HG02970 (cell line): ENCODE results near the gene NEK6.

Experiments used
- ATAC-seq: cut with Tn5 transposase; IDR thresholded peaks from one replicate; pipeline ENCODE4 v1.9.1; 2021; ENCODE audit warnings: mild to moderate bottlenecking, moderate library complexity, moderate number of reproducible peaks; ENCODE audit not compliant: unreplicated experiment, low FRiP score

Gene NEK6

DNA sequence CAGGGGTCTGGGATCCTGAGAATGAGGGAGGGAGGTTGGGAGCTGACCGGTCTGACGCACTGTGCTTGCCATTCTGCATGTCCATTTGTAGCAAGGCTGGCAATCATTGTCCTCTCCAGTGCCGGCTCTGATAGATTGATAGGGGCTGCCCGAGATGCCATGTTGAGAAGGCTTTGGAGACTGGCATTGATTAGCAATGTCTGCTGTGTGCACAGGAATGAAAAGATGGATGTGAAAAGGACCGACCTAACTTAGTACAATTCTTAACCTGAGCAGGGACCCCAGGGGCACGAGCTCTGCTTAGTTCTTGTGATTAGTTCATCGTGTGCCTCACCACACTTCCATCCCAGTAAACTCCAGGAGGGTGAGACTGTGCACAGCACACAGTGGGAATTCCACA is 17.0 kb downstream of the NEK6 start:
- no peak for ATAC-seq

DNA sequence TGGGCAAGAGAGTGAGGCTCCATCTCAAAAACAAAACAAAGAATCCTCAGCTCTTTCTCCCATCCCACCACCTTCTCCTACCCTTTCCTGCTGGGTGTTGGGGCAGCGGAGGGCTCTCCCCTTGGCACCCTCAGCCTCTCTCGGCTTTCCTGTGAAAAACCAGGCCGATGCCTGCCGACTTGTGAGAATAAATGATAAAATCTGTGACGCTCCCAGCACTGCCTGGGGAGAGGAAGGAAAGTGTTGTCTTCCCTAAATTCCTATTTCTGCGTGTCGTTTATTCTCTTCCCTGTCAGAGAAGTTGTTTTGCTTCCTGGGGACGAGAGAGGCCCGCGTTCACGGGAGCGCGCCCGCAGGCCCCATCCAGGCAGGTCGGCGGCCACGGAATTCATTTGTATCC is 19.7 kb downstream of the NEK6 start:
- no peak for ATAC-seq

DNA sequence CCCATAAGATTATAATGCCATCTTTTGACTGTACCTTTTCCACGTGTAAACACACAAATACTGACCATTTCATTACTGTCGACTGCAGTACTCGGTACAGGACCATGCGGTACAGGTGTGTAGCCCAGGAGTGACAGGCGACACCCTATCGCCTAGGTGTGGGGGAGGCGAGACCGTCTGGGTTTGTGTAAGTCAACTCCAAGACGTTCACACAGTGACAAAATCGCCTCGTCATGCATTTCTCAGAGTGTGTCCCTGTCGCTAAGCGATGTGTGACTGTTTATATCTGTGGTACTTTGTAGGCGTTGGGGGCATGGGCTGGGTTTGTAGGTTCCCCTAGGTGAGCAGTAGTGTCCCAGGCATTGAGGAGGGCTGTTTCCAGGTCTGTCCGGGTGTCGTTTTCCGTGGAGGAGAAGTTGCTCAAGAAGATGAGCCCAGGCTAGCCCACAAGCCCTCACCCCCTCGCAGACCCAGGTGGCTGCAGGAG is 20.3 kb downstream of the NEK6 start:
- ATAC-seq = no peak

DNA sequence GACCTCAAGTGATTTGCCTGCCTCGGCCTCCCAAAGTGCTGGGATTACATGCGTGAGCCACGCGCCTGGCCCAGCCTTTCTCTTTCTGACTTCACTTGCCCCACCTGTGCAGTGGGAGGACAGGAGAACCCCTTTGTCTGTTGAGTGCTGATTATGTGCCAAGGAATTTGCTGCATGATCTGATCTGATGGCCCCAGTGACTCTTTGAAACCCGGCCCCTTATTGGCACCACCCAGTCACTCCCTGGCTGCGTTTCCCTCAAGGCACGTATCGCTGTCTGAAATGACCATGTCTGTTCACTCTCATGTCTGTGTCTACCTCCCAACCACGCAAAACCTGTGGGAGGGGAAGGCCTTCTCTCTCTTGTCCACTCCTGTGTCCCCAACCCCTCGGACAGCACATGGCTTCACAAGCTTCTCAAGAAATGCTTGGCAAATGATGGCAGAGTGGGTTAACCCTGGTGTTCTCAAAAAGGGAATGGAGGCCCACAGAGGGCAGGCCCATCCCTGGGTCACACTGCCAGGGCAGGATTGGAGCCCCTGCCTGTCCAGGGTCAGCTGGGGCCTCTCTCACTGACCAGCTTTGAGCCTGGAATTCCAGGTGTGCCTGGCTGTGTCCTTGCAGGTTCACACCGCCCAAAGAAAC is 21.9 kb downstream of the NEK6 start:
- ATAC-seq = no peak

DNA sequence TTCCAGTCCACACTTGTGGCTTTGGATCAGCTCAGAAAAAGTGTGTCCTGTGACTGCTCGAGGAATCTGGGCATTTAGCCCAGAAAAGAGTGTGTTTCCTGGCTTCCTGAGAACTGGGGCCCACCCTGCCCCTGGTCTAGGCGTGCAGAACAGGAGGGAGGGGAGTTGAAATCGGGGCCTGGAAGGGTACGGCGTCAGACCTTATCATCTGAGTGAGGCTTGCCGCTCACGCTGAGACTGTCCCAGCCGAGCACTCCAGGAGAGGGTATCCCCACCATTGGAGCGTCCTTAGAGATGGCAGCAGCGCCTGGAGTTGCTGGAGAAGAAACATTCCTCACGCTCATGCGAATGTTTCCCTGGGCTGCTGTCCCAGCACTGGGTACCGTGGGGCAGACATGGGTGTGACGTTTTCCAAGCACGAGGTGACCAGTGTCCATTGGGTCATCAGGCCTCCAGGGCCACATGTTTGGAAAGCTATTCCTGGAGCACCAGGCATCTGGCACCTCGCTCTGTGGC is 22.5 kb downstream of the NEK6 start:
- ATAC-seq = no peak

DNA sequence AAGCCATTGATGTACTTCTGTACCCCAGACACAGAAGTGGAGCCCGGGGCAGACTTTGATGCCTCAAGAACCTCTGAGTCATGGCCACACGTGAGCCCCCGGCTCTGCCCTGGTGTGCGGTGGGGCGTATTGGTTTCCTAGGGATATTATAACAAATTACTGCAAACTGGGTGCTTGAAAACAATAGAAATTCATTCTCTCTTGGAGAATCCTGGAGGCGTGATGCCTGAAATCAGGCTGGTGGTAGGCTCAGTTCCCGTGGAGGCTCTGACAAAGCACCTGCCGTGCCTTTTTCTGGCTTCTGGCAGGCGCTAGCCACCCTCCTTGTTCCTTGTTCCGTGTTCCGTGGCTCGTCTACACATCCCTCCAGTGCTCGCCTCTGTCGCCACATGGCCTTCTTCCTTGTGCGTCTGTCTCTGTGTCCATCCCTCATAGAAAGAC is 24.2 kb downstream of the NEK6 start:
- no peak for ATAC-seq

DNA sequence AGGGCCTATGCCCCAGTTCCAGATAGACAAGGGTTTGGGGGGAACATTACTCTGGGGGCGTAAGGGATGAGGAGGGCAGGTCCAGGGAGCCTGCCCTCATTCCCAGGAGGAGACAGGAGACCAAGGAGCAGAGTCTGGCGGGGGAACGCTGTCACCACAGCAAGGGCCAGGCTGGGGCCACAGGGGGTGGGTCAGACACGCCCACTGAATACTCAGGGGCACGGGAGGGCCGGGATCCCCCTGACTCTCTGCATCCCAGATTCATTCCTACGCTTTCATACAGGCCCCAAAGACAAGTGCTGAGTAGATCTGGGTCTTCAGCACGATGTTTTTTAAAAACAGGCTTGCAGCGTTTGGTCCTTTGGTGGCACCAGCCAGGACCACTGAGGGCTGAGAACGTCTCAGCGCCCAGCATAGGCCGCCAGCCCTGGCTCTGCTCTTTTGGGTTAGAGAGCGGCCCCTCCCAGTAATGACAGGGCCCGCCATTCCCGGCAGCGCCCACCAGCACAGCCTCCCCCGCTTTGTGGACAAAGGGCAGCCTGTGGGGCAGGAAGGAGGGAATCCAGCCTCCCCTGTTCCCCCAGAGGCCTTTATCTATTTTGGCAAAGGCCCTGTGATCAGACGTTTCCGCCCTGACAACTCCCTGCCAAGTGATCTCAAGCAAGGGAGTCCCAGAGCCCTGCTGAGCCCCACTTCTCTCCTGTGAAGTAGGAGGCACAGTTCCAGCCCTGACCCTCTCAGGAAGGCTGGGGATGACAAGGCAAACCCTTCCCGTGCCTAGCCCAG is 24.9 kb downstream of the NEK6 start:
- no peak for ATAC-seq

DNA sequence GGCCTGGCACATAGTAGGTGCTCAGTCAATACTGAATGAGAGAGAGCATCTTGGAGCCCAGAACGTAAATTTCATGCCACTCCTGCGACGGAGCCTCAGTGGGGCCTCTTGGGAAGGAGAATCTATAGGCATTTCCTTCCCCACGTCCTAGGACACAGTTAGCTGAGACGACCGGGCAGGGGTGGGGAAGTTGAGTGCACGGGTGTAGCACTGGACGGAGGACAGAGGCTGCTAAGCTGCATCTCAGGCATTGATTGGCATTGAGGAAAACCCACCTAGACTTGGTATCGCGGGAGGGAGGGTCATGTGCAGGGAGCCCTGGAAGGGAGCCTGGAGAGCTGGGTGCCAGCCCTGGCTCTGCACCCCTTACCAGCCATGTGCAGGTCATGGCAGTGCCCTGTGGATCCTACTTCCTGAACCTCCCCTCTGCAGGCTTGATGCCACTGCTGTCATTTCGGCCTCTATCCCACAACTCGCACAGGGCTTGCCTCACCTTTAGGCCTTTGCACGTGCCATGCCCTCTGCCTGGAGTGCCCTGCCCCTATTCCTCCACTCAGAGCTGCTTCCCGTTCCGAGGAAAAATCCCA is 25.6 kb downstream of the NEK6 start:
- ATAC-seq = no peak

DNA sequence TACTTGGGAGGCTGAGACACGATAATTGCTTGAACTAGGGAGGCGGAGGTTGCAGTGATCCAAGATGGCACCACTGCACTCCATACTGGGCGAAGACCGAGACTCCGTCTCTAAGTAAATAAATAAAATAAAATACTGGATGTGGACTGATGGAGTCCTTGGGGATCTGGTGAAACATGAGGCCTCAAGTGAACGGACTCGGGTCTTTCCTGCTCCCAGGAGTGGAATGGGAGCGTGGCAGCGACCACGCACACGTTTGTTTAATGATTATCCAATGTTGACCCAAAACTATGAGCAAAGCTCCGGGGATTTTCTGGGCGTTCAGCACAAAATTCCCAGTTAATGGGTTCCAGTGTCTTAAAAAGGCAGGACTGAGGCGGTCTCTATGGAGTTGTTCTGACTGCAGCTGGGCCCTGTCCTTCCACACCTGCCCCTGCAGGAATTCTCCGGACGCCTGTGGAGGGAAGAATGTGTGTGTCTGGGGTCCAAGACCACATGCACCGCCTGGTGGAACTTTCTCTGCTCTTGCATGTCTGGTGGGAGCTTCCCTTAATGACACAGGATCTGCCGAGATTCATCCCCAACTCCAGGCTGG is 26.6 kb downstream of the NEK6 start:
- ATAC-seq = no peak

DNA sequence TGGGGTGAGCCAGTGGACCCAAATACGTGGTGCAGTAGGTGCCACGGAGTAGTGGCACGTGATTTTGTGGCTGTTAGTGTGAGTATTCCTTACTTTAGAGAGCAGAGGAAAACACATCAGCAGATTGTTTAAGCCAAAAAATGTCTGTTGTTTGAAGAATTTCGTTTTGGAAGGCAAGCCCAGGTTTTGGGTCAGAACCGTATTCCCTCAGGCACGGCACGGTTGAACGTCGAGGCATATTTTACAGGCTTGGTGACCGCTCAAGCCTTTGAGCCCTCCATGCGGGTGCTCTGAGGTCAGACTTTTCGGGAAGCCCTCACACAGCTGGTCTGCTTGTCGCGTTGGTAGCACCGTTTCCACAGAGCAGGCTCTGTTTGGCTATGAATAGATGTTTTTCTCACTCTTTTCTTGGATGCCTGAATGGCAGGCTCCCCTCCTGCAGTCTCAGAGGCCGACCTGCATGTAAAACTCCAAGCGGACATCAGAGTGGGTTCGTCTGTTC is 27.2 kb downstream of the NEK6 start:
- ATAC-seq = no peak

DNA sequence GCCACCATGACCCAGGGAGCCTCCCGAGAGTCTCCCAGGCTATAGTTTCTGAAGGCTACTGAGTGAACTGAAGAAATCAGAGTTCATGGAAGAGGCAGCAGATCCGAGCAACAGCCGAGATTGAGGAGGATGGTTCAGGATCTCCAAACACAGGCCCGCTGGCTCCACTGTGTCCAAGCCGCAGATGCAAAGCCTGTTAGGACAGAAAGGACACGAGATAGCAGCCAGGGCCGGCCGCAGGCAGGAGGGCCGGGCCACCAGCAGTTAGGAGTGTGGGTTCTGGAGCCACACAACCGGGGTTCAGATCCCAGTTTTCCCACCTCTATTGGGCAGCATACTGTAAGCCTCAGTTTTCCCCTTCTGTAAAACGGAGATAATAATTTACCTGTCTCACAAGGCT is 27.7 kb downstream of the NEK6 start:
- ATAC-seq = no peak

DNA sequence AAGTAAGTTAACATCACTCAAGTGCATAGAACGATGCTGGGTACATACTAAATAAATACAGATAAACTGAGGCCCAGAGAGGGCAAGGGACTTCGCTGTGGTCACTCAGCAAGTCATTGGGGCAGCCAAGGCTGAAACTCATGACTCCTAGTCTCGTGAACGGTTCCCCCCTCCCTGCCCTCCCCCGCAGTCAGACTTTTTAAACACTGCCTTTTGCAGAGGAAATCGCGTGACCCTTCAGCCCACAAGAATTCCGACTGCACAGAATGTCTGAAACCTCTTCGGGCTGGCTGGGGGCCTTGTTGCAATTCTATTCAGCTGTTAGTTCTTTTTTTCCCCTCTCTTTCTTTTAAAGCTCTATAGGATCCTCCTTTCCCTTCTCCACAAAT is 28.1 kb downstream of the NEK6 start:
- ATAC-seq = peak; percentile 25

DNA sequence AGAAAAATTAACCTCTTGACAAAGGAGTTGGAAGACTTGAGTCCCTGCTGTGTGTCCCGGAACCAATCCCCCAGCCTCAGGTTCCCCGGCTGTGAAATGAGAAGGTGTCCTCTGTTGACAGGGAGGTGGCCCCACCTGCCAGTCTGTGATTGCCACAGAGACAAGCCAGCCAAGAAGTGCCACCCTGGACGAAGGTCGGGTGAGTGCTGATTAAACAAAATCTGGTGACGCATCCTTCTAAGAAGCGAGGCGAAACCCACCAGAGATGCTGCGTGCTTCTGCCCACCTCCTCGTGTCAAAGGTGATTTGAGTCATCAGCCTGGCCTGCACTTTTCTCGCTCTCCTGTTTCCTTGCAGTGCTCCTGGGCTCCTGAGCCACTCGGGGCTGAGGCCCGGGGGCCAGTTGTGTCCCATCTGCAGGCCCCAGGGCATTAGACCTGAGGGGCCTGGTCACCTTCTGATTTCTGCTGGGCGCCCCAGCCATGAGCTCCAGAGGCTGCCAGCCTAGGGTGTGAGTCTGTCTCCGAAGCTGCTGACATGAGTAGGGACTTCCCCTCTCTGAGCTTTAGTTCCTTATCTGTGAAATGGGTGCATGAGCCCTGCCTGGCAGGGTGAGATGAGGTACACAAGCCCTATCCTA is 28.7 kb downstream of the NEK6 start:
- ATAC-seq = peak; percentile 46

DNA sequence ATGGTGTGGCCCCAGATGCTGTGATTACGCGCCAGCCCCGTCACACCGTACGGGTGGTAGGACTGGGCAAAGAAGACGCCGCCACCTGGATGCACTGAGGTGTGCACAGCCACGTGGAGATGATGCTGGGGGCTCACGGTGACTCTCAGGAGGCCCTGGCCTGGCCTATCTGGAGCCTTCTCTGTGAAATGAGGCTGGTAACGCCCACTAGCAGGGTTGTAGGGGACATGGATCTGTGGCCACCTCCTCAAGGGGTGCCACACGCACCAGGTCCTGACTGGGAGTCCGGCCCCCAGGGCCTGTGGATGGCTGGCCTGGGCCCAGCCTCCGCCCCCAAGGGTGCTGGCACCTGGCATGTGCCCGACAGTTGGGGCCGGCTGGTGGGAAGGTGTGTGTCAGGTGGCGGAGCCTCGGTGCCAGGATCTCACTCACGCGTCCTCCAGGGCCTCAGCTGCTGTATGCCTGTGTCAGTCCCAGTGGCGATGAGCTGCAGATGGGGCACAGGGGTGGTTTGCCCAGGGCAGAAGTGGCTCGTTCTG is 32.4 kb downstream of the NEK6 start:
- ATAC-seq = no peak

DNA sequence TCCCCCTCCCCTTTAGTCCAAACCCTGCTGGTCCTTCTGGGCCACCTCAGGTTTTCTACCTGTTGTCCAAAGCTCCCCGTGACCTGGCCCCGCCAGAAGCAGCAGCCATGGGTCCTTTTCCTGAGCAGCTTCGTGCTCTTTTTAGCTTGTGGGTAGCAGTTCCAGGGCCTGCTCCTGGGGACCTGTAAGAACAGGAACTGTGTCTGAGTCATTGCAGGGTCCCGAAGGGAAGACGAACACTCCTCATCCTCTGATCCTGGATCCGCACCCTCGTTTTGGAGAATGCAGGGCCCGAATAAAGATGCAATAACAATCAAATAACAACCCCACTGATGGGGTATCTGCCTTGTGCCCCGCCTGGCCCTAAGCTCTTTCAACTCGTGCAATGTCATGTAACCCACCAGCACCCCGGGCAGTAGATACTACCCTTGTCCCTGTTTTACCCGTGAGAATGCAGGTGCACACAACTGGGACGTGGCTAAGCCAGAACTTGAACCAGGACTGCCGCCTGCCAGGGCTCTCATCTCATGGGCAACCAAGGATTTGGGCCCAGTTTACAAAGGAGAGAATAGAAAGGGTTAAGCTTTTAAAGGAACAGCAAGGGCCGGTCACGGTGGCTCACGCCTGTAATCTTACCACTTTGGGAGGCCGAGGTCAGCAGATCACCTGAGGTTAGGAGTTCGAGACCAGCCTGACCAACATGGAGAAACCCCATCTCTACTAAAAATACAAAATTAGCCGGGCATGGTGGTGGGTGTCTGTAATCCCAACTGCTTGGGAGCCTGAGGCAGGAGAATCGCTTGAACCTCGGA is 33.2 kb downstream of the NEK6 start:
- ATAC-seq = no peak

DNA sequence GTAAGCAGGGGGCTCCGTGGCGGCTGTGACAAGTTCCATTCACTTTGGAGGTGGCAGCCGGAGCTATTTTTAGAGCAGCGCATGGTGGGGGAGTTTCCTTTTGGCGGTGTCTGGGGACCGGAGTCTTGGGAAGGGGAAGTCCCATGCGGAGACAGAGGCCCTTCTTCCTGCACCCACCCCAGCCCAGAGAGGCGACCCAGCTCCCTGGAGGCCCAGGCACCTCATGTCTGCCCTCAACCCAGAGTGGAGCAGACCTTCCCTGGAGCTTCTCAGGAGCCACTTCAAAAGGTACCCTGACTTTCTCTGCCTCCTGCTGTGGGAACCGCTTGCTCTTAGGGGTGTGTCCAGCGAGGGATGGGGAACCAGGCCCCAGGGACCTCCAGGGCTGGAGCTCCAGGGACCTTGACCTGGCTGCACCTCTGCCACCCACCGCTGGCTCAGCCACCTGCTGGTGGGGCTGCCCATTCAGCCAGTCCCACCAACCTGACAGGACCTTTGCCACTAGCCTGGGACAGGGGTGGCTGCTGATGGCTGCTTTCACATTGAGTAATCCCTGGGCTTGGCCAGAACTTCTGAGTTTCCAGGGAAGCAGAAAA is 34.1 kb downstream of the NEK6 start:
- ATAC-seq = peak; percentile 49

DNA sequence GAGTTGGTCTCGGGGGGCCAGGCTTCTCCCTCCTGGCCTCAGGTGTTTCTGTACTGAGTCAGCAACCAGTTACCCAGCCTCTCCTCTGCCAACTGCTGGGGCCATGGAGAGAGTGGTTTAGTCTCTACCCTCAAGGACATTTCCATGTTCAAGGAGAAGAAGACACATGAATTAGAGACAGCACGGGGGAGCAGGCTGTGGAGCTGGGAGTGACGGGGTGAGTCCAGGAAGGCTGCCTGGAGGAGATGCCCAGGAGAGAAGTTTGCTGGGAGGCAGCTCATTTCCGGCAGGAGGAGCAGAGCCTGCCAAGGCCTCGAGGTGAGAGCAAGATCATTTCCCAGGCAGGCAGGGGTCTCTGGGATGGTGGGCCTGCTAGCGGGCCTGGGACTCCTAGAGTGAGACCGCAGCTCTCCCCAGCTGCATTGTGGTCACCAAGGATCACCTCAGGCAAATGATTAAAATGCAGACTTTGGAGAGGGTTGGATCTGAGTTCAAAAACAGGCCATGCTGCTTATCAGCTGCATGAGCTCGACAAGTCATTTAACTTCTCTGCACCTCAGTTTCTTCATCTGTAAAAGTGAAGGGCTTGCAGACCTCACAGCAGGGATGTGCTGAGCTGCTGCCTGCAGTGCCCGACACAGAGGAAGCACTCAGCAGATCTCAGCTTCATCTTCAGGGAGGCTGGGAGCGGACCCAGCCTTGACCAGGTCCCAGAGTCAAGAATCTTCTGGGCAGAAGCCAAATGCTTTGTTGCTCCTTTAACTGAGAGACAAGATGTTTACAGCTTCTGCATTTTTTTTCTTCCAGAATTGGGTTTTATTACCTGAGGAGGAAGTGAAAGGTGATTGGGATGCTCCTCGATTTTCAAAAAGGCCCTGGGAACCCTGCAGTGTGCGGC is 35.2 kb downstream of the NEK6 start:
- ATAC-seq = no peak
